Measurements from ENCODE around the gene AHNAK.
"Not testable (repeated sequence)": the region's sequence is repeated elsewhere in the genome, so short reads cannot be mapped to it uniquely, and the experiment has no call there.

The AHNAK gene

GRCh38 chr11:62499944-62500649 is 46.5 kb downstream of the AHNAK start:
- no peak for DNase-seq

- not testable (repeated sequence) for DNase-seq
Observed at GRCh38 chr11:62499311-62499943, 47.2 kb downstream of the AHNAK start.

- no peak for DNase-seq
Observed at GRCh38 chr11:62498492-62499286, 47.9 kb downstream of the AHNAK start.

- DNase-seq = no peak
Observed at GRCh38 chr11:62498031-62498430, 48.6 kb downstream of the AHNAK start.

- peak in 22 of 51 donors; percentile 2 to 61 (median 28) for DNase-seq
Observed at GRCh38 chr11:62497132-62497801, 49.3 kb downstream of the AHNAK start.

GRCh38 chr11:62496676-62497075 is 49.9 kb downstream of the AHNAK start:
- DNase-seq = no peak

GRCh38 chr11:62494246-62494645 is 52.4 kb downstream of the AHNAK start:
- DNase-seq = no peak

GRCh38 chr11:62493801-62494200 is 52.8 kb downstream of the AHNAK start:
- DNase-seq = no peak

GRCh38 chr11:62492586-62492985 is 54.0 kb downstream of the AHNAK start:
- no peak for DNase-seq

GRCh38 chr11:62491571-62492329 is 54.9 kb downstream of the AHNAK start:
- no peak for DNase-seq

- DNase-seq = no peak
Observed at GRCh38 chr11:62489204-62489603, 57.4 kb downstream of the AHNAK start.

- DNase-seq = peak in 8 of 51 donors; percentile 2 to 28 (median 14)
Observed at GRCh38 chr11:62487738-62488551, 58.7 kb downstream of the AHNAK start.

- DNase-seq = no peak
Observed at GRCh38 chr11:62487136-62487535, 59.5 kb downstream of the AHNAK start.

- DNase-seq = no peak
Observed at GRCh38 chr11:62484352-62484751, 62.3 kb downstream of the AHNAK start.

- no peak for DNase-seq
Observed at GRCh38 chr11:62482753-62483152, 63.9 kb downstream of the AHNAK start.

- no peak for DNase-seq
Observed at GRCh38 chr11:62479631-62480201, 66.9 kb downstream of the AHNAK start.

GRCh38 chr11:62477927-62478326 is 68.7 kb downstream of the AHNAK start:
- no peak for DNase-seq

GRCh38 chr11:62472063-62472884 is 74.3 kb downstream of the AHNAK start:
- no peak for DNase-seq

GRCh38 chr11:62471603-62472002 is 75.0 kb downstream of the AHNAK start:
- no peak for DNase-seq

All from hypothalamus (tissue), 51 donors.